Muscle of leg (tissue), 11 donors: ENCODE measurements around the gene KIF26A. TPM values are rescaled to one million over a fixed set of nuclear protein-coding genes. Genes with fewer than 3 reads are reported as not detected.
A peak's percentile ranks its signal among the peaks of the same experiment; 100 is the strongest.

ENCODE experiments used
- DNase-seq: peaks from one replicate; pipeline ENCODE4 v3.0.0; 2013
- H3K27ac ChIP-seq: one replicate; pipeline ENCODE4 v1.5.1; 2013; ENCODE audit warnings: mild to moderate bottlenecking, low read length, control low read depth
- H3K27me3 ChIP-seq: one replicate; pipeline ENCODE4 v1.6.1; 2013; ENCODE audit warnings: low read length; ENCODE audit not compliant: control insufficient read depth, insufficient read depth
- H3K36me3 ChIP-seq: one replicate; pipeline ENCODE4 v1.6.1; 2013; ENCODE audit warnings: low read length; ENCODE audit not compliant: control insufficient read depth, insufficient read depth
- H3K4me1 ChIP-seq: one replicate; pipeline ENCODE4 v1.6.1; 2013; ENCODE audit warnings: low read length; ENCODE audit not compliant: control insufficient read depth, insufficient read depth
- H3K4me3 ChIP-seq: one replicate; pipeline ENCODE4 v1.5.1; 2013; ENCODE audit warnings: low read length, control low read depth
- H3K9me3 ChIP-seq: replicated peaks from 2 replicates; pipeline ENCODE4 v1.6.1; 2013; ENCODE audit warnings: low read depth, low read length; ENCODE audit not compliant: control insufficient read depth
- WGBS: methylation state at CpG from one replicate; pipeline ENCODE4 v1.1.5; 2013; ENCODE audit warnings: missing lambda C conversion rate; ENCODE audit not compliant: insufficient coverage; 5-methylcytosine and 5-hydroxymethylcytosine counted together
- polyA plus RNA-seq, 8 donors: library from polyadenylated mRNA; unstranded; fragments of 120-200 nt; gene quantifications; one replicate each; pipeline versions ENCODE4 v1.2.1 to v1.2.3, GENCODE V29; 2013; ENCODE audit warnings: inconsistent platforms in 1 of 8, low replicate concordance in 1 of 8; ENCODE audit not compliant: insufficient read length in 8 of 8, insufficient read depth in 1 of 8
- total RNA-seq: library from RNA; stranded (reverse); fragments of 120-200 nt; gene quantifications from one replicate; pipeline ENCODE4 v1.2.4, GENCODE V29; 2013

The KIF26A gene
- total and polyA plus RNA-seq, 9 donors: 7.3 to 12.8 (median 10.5) TPM

DNA sequence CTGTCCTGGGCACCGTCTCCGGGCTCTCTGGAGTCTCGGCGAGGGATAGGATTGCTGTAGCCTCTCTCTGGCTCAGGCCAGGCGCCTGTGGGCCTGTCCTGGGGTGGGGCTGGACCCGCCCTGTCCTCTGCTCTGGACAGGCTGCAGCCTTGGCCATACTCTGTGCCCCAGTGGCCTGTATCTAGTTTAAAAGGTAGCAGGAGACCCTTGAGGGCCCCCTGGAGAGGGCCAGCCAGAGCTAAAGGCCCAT is 1.8 kb downstream of the KIF26A start:
- peak overlapping the region; percentile 48 for H3K4me3 ChIP-seq
- H3K4me1 ChIP-seq: peaks cover 40% of the 10 kb centered on the region
- no peak for DNase-seq
- no peak overlapping the region for H3K27ac ChIP-seq
- no peaks in the 10 kb centered on the region for H3K9me3 ChIP-seq
- WGBS: 60% methylated on average over 6 of the region's 6 CpGs
- H3K27me3 ChIP-seq: peaks cover 46% of the 10 kb centered on the region
- H3K36me3 ChIP-seq: no peaks in the 10 kb centered on the region

DNA sequence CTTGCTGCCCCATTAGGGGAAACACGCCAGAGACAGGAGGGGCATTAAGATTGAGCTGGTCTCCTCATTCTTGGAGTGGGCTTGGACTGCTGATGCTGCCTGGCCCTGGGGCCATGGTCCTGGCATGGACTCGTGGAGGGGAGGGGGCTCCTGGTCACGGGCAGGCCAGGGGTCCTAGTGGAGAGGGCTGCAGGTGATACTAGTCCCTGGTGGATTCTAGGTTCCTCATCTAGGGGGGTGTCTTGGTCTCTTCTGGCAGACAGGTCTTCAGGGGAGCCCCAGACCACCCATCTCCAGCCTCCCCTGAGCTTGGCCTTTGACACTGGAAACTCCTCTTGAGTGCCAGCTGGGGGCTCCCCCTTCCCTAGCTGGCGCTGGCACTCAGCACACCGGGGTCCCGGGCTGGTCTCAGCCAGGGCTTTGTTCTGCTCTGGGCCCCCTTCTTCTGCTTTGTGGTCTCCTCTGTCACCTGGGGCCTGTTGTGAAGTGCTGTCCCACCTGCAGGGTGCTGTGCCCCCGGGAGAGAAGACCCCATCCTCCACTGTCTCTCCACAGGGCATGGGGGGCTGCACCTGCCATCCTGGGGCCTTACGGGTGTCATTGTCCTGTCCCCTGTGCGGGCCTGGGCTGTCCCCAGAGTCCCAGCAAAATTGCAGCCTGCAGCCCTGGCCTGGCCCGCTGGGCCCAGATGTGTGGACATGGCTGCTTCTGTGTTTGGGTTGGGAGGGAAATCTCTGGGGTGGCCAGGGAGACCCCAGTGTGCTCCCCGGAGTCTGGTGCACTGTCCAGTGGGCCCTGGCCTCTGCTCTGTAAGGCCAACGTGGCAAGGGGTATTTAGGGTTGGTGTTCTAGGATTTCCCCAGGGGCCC is 2.3 kb downstream of the KIF26A start:
- no peaks in the 10 kb centered on the region for H3K9me3 ChIP-seq
- H3K36me3 ChIP-seq: no peaks in the 10 kb centered on the region
- no peak overlapping the region for H3K27ac ChIP-seq
- H3K4me1 ChIP-seq: peaks cover 34% of the 10 kb centered on the region
- DNase-seq: no peak
- WGBS: 83% methylated on average over 10 of the region's 12 CpGs
- H3K4me3 ChIP-seq: peak overlapping the region; percentile 48
- H3K27me3 ChIP-seq: peaks cover 40% of the 10 kb centered on the region

DNA sequence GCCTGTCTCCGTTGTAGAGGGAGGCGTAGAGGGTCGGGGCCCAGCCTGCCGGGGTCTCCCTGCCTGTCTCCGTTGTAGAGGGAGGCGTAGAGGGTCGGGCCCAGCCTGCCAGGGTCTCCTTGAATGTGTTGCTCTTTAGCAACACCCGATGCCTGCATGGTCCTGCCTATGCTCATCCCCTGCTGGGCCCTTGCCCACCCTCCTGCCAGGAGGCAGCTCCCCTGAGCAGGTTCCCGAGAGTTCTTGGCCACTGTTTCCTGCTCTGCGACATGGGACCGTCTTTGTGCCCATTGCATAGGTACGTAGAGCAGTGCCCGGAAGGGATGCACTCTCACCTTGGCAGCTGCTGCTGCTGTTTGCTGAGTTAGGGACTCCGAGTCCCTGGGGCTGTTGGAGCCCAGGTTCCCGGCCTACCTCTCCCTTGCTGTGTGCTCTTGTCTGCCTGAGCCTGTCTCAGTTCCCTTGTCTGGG is 3.3 kb downstream of the KIF26A start:
- DNase-seq: no peak
- WGBS: 76% methylated on average over 11 of the region's 15 CpGs
- peaks cover 30% of the 10 kb centered on the region for H3K4me1 ChIP-seq

DNA sequence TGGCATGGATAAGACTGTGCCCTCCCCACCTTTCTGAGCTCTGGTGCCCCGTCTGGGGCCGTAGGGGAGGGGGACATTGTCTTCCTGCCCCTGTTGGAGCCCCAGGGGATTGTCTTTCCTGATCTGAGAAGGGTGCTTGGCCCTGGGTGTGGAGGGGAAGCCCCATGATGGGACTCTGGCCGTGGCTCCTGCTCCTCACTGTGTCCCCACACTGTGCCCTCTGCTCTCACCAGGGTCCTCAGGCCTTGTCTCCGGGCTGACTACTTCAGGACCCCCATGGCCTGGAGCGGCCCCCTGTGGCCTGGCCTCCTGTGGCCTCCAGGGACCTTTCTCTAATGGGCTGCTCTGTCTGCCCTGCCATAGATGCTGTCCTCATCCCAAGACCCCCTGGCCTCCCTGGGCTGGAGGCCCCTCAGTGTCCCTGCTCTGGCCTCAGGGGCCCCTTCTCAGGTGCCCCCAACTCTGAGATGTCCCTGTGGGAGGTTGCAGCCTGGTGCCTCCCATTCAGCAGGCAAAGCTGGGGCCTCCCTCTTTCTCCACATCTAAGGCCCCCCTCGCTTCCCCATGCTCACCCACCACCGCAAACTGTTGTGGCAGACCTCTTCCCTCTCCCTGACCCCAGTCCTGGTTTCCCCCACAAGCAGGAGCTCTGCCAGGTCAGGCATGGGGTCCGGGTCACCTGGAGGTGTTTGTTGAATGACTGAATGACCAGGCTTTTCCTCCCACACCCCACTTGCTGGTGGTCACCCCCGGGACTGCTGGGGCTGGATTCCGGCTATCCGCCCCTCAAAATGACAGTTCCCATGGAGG is 4.0 kb downstream of the KIF26A start:
- no peak for DNase-seq
- H3K27me3 ChIP-seq: peaks cover 26% of the 10 kb centered on the region
- H3K4me3 ChIP-seq: no peak overlapping the region
- H3K27ac ChIP-seq: no peak overlapping the region
- 85% methylated on average over 7 of the region's 11 CpGs for WGBS
- peaks cover 23% of the 10 kb centered on the region for H3K4me1 ChIP-seq
- no peaks in the 10 kb centered on the region for H3K36me3 ChIP-seq
- no peaks in the 10 kb centered on the region for H3K9me3 ChIP-seq

More for the DNA sequence above, 3.3 kb downstream of the KIF26A start:
- H3K27me3 ChIP-seq: peaks cover 33% of the 10 kb centered on the region
- no peaks in the 10 kb centered on the region for H3K9me3 ChIP-seq
- no peak overlapping the region for H3K4me3 ChIP-seq
- no peaks in the 10 kb centered on the region for H3K36me3 ChIP-seq
- H3K27ac ChIP-seq: no peak overlapping the region

DNA sequence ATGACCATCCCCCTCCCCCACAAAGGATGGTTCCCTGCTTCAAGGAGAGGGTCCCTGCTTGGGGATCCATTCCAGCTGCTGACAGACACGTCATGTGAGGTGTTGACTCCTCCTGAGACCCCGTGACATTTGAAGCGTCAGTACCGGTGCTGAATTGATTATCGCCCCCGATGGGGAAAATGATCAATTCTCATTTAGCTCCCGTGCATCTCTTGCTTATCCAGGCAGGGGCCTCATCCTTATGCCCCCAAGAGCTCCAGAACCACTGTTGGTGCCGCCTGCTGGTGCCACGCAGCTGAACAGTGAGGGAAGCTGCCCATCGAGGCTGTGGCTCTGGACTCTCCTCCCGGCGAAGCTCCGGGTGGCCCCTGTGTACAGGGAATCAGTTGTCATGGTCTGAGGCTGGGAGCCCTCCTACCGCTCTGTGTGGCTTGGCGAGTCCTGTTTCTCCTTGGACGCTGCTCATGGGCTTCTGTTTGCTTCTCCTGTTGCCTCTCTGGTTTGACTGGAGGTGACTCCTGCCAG is 4.6 kb downstream of the KIF26A start:
- no peak for DNase-seq
- Histone ChIP-seq H3K27ac (no peak overlapping the region), H3K36me3 (no peaks in the 10 kb centered on the region), H3K4me1 (peaks cover 19% of the 10 kb centered on the region), H3K4me3 (no peak overlapping the region), H3K9me3 (no peaks in the 10 kb centered on the region), H3K27me3 (peaks cover 20% of the 10 kb centered on the region)
- WGBS: 79% methylated on average over 15 of the region's 16 CpGs

DNA sequence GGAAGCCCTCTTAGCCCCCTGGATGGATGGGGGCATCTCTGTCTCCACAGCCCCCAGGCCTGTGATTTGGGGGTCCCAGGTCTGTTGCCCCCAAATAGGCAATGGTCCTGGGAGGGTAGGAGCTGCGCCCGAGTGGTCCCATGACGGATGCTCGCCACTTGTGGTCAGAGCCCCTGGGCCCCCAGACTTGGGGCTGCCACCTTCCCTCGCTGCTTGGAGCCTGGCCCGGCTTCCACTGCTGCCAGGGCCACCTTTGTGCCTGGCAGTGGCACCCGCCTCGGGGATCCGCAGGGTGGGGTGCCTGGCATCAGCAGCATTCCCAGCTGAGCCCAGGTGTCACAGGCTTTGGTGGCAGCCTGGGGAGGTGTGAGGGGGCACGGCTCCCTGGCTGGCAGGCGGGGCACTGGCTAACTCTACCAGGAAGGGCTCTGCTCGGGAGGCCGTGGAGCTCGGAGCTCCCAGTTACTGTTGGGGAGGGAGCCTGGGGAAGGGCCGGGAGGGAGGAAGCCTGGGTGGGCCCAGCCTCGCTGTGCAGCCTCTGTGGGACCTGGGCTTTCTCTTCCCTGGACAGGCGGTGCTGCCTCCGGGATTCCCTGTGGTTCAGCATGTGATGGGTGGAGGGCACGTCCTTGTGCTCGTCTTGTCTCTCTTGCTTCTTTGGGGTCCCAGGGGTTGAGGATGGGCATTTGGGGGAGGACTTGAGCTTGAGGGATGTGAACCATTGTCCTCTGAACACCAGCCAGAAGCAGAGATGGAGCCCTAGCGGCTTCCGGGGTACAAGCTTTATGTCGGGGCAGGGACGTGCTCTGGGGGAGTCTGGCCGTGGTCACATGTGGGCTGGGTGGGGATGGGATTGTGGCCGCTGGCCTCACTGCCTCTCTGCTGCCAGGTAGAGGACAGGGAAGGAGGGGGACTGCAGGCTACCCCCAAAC is 5.4 kb downstream of the KIF26A start:
- no peak overlapping the region for H3K27ac ChIP-seq
- 76% methylated on average over 21 of the region's 26 CpGs for WGBS
- H3K9me3 ChIP-seq: no peaks in the 10 kb centered on the region
- peaks cover 16% of the 10 kb centered on the region for H3K27me3 ChIP-seq
- peaks cover 18% of the 10 kb centered on the region for H3K4me1 ChIP-seq
- no peak overlapping the region for H3K4me3 ChIP-seq
- no peaks in the 10 kb centered on the region for H3K36me3 ChIP-seq
- no peak for DNase-seq

DNA sequence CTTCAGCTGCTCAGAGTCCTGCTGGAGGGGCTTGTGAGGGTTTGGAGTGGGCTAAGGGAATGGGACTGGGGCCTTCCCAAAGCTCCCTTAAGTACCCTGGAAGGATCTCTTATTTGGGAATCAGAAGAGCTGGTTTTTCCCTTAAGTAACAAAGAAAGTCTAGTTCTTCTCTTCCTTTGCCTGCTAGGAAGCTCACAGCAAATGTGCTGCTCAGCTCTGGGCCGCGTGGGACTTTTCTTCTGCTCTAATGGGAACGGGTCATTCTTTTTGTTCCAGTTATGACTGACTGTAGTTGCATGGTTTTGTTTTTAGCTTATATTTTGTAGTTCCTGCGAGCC is 6.0 kb downstream of the KIF26A start:
- Histone ChIP-seq H3K4me1 (peaks cover 19% of the 10 kb centered on the region), H3K4me3 (no peak overlapping the region), H3K9me3 (no peaks in the 10 kb centered on the region), H3K27me3 (peaks cover 11% of the 10 kb centered on the region), H3K36me3 (no peaks in the 10 kb centered on the region), H3K27ac (no peak overlapping the region)
- WGBS: 40% methylated on average over 1 of the region's 4 CpGs
- DNase-seq: no peak

DNA sequence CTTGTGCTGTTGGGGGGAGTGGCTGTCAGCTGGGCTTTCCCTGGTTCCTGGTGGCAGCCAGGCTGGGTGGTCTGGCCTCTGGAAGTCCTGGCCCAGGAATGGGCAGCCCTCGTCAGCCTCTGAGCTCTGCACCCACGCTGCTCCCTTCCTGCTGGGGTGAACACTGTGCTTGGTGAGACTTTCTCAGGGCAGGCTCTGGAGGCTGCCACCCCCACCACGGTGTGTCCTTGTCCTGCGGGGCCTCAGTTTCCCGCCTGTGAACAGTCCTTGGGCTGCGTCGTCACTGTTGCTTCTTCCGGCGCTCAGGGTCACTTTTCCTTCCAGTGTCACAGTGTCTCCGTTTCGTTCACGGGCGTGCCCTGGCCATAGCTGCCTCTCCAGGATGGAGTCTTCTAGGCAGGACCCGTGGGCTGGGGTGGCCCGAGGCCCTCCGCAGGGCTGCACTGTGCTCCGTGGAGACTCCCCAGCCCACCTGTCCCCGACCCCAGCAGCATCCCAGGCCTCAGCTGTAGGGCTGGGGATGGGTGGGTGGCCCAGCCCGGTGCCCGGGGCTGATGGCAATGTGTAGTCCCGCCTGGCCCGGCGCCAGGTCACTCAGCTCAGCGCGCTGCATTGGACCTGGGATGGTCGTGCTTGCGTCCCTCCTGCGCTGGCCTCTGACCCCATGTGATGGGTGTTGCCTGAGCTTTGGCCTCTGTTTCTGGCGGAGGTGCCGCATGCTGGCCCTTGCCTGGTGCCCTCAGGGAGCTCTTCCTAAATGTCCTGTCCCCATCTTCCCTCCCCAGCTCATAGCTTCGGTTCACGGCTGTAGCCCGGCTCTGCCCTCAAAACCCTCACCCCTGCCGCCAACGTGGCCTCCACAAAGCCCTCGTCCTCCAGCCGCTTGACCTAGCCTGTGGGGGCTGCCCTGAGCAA is 6.8 kb downstream of the KIF26A start:
- Histone ChIP-seq H3K27me3 (peaks cover 5% of the 10 kb centered on the region), H3K4me3 (no peak overlapping the region), H3K4me1 (peaks cover 21% of the 10 kb centered on the region), H3K36me3 (no peaks in the 10 kb centered on the region), H3K9me3 (no peaks in the 10 kb centered on the region), H3K27ac (no peak overlapping the region)
- DNase-seq: no peak
- 79% methylated on average over 37 of the region's 37 CpGs for WGBS
